Cardiac fibroblast (primary cell): ENCODE measurements around the gene PCNX2.
"Not testable (repeated sequence)": the region's sequence is repeated elsewhere in the genome, so short reads cannot be mapped to it uniquely, and the experiment has no call there.

Source experiments
- DNase-seq, 2 donors: peaks; one replicate each; pipeline versions ENCODE4 v3.0.0 to v3.0.0-alpha.2; 2010; ENCODE audit warnings: low read depth in 2 of 2
- H3K4me3 ChIP-seq, 2 donors: replicated peaks in 1 of 2; 1 replicate in 1 of 2; 2 replicates in 1 of 2; pipeline ENCODE4 v1.5.1; 2011; ENCODE audit warnings: low read depth in 2 of 2, low read length in 2 of 2, mild to moderate bottlenecking in 2 of 2, moderate library complexity in 1 of 2
- CTCF ChIP-seq: IDR thresholded peaks from one replicate; pipeline ENCODE4 v1.5.1; 2011; ENCODE audit warnings: low read depth, mild to moderate bottlenecking, low read length, inconsistent platforms

PCNX2 gene

GRCh38 chr1:233190987-233191386 is 104.5 kb downstream of the PCNX2 start:
- H3K4me3 ChIP-seq, result no peak overlapping the region
- peak in 1 of 2 donors; percentile 23 for DNase-seq
- TF ChIP-seq CTCF, result no peak

GRCh38 chr1:233189526-233189925 is 106.0 kb downstream of the PCNX2 start:
- DNase-seq, result no peak
- no peak overlapping the region for H3K4me3 ChIP-seq
- TF ChIP-seq CTCF, result no peak

- TF ChIP-seq CTCF, result no peak
- DNase-seq, result no peak
- no peak overlapping the region for H3K4me3 ChIP-seq
These were observed 107.5 kb downstream of the PCNX2 start for GRCh38 chr1:233188061-233188460.

GRCh38 chr1:233183226-233184020 is 112.1 kb downstream of the PCNX2 start:
- TF ChIP-seq CTCF, result no peak
- H3K4me3 ChIP-seq, result no peak overlapping the region
- DNase-seq, result peak in 1 of 2 donors; percentile 63

- no peak overlapping the region for H3K4me3 ChIP-seq
- DNase-seq, result no peak
- no peak for TF ChIP-seq CTCF
These were observed 112.9 kb downstream of the PCNX2 start for GRCh38 chr1:233182587-233182986.

- no peak for TF ChIP-seq CTCF
- DNase-seq, result peak in 1 of 2 donors; percentile 20
- no peak overlapping the region for H3K4me3 ChIP-seq
These were observed 114.7 kb downstream of the PCNX2 start for GRCh38 chr1:233180641-233181364.

- DNase-seq, result peak; percentile 13 to 41
These were observed 115.9 kb downstream of the PCNX2 start for GRCh38 chr1:233179638-233180037.

More at GRCh38 chr1:233179638-233180037, 115.9 kb downstream of the PCNX2 start:
- not testable (repeated sequence) for H3K4me3 ChIP-seq
